H1 (cell line): ENCODE data around the gene MKLN1. TPM values are rescaled to one million over a fixed set of nuclear protein-coding genes. Genes with fewer than 3 reads are reported as not detected.

ENCODE experiments used
- CTCF ChIA-PET: fragments of 300-600 bp; sonication (Branson Sonifier 250); formaldehyde crosslinking; loops from one replicate; lab custom pipeline; 2021; ENCODE audit not compliant: partially characterized antibody; lab: Charles Lee
- POLR2A ChIA-PET: fragments of 300-600 bp; sonication (Branson Sonifier 250); formaldehyde crosslinking; loops from one replicate; lab custom pipeline; 2021; ENCODE audit warnings: inconsistent platforms; ENCODE audit not compliant: partially characterized antibody; lab: Charles Lee
- DNase-seq, 2 experiments: peaks; one replicate each; pipeline versions ENCODE4 v3.0.0 to v3.0.0-alpha.2; 2010 to 2022; ENCODE audit warnings: low spot score in 2 of 2, low read depth in 1 of 2, mixed read lengths in 1 of 2
- FAIRE-seq: peaks from 2 replicates; lab custom pipeline; 2011; peaks lifted over from hg19 to GRCh38; lab: Jason Lieb, UNC
- H2AFZ ChIP-seq: 2 replicates; pipeline ENCODE4 v1.8.1; 2012; ENCODE audit warnings: low read length, inconsistent platforms
- H2AK5ac ChIP-seq: 2 replicates; pipeline ENCODE4 v1.6.1; 2013; ENCODE audit warnings: low read depth, low read length
- H2BK120ac ChIP-seq: replicated peaks from 2 replicates; pipeline ENCODE3; 2013; ENCODE audit warnings: low read depth, low read length, inconsistent platforms
- H2BK12ac ChIP-seq: 2 replicates; pipeline ENCODE4 v1.6.1; 2013; ENCODE audit warnings: low read depth, low read length
- H2BK15ac ChIP-seq: 2 replicates; pipeline ENCODE4 v1.6.1; 2013; ENCODE audit warnings: low read length
- H2BK20ac ChIP-seq: 2 replicates; pipeline ENCODE4 v1.6.1; 2013; ENCODE audit warnings: low read length
- H2BK5ac ChIP-seq: 2 replicates; pipeline ENCODE4 v1.6.1; 2013; ENCODE audit warnings: low read depth, low read length
- H3K14ac ChIP-seq: 2 replicates; pipeline ENCODE4 v1.6.1; 2013; ENCODE audit warnings: inconsistent platforms; ENCODE audit not compliant: insufficient read length
- H3K18ac ChIP-seq: 2 replicates; pipeline ENCODE4 v1.6.1; 2013; ENCODE audit warnings: low read length; ENCODE audit errors: extremely low read depth
- H3K23ac ChIP-seq: 2 replicates; pipeline ENCODE4 v1.6.1; 2013; ENCODE audit warnings: inconsistent platforms; ENCODE audit not compliant: insufficient read length
- H3K23me2 ChIP-seq: 2 replicates; pipeline ENCODE4 v1.6.1; 2013; ENCODE audit warnings: low read depth, low read length
- H3K27ac ChIP-seq: 2 replicates; pipeline ENCODE4 v1.6.1; 2011; ENCODE audit warnings: low read depth, low read length, inconsistent platforms
- H3K27me3 ChIP-seq, 4 experiments: replicated peaks in 1 of 4; 1 replicate in 1 of 4; 2 replicates in 3 of 4; pipeline versions ENCODE4 v1.6.1 to v1.8.1; 2011 to 2013; ENCODE audit warnings: low read length in 3 of 4, mild to moderate bottlenecking in 3 of 4, inconsistent platforms in 2 of 4, mixed read lengths in 2 of 4, moderate library complexity in 1 of 4; ENCODE audit not compliant: control insufficient read depth in 3 of 4, insufficient read depth in 3 of 4; ENCODE audit errors: extremely low read depth in 1 of 4
- H3K36me3 ChIP-seq, 4 experiments: 2 replicates each; pipeline versions ENCODE4 v1.6.1 to v1.8.1; 2011 to 2013; ENCODE audit warnings: mild to moderate bottlenecking in 4 of 4, low read length in 3 of 4, moderate library complexity in 2 of 4, control low read depth in 1 of 4, inconsistent platforms in 1 of 4; ENCODE audit not compliant: insufficient read depth in 4 of 4, control insufficient read depth in 2 of 4
- H3K4ac ChIP-seq: replicated peaks from 2 replicates; pipeline ENCODE3; 2013; ENCODE audit warnings: low read length, low read depth, mixed read lengths, inconsistent platforms; ENCODE audit not compliant: insufficient read length
- H3K4me1 ChIP-seq, 4 experiments: replicated peaks in 1 of 4; 1 replicate in 1 of 4; 2 replicates in 3 of 4; pipeline versions ENCODE4 v1.6.1 to v1.8.1; 2011 to 2013; ENCODE audit warnings: low read length in 3 of 4, inconsistent platforms in 2 of 4, mixed read lengths in 1 of 4; ENCODE audit not compliant: insufficient read depth in 4 of 4, control insufficient read depth in 3 of 4
- H3K4me2 ChIP-seq, 2 experiments: 2 replicates each; pipeline versions ENCODE4 v1.6.1 to v1.8.1; 2011 to 2013; ENCODE audit warnings: low read depth in 2 of 2, low read length in 2 of 2, control low read depth in 1 of 2, inconsistent platforms in 1 of 2, mild to moderate bottlenecking in 1 of 2; ENCODE audit not compliant: insufficient read depth in 1 of 2
- H3K4me3 ChIP-seq, 4 experiments: fragments of 200-600, 300-600 bp in 1 of 4; sonication (generic), shearing (Covaris generic), sonication (Bioruptor Twin) in 1 of 4; 2 replicates each; pipeline versions ENCODE4 v1.5.1 to v1.8.1; 2011 to 2016; ENCODE audit warnings: low read length in 4 of 4, low read depth in 3 of 4, control low read depth in 2 of 4, inconsistent platforms in 2 of 4, mild to moderate bottlenecking in 2 of 4, mixed read lengths in 1 of 4, moderate library complexity in 1 of 4; ENCODE audit not compliant: insufficient read depth in 2 of 4; ENCODE audit errors: extremely low read depth in 1 of 4
- H3K56ac ChIP-seq: replicated peaks from 2 replicates; pipeline ENCODE3; 2013; ENCODE audit warnings: low read depth, mild to moderate bottlenecking, mixed read lengths, low read length, inconsistent platforms; ENCODE audit not compliant: insufficient read length
- H3K79me1 ChIP-seq: 2 replicates; pipeline ENCODE4 v1.6.1; 2013; ENCODE audit warnings: low read depth, low read length, control low read depth
- H3K79me2 ChIP-seq, 2 experiments: 2 replicates each; pipeline versions ENCODE4 v1.6.1 to v1.8.1; 2012 to 2013; ENCODE audit warnings: low read length in 2 of 2, mild to moderate bottlenecking in 2 of 2, inconsistent platforms in 1 of 2; ENCODE audit not compliant: insufficient read depth in 2 of 2, control insufficient read depth in 1 of 2
- H3K9ac ChIP-seq, 4 experiments: replicated peaks in 1 of 4; 1 replicate in 1 of 4; 2 replicates in 3 of 4; pipeline versions ENCODE4 v1.6.1 to v1.8.1; 2011 to 2013; ENCODE audit warnings: low read depth in 3 of 4, low read length in 3 of 4, control low read depth in 2 of 4, mild to moderate bottlenecking in 2 of 4, moderate library complexity in 2 of 4, inconsistent platforms in 1 of 4; ENCODE audit errors: extremely low read depth in 1 of 4
- H3K9me3 ChIP-seq, 2 experiments: 2 replicates each; pipeline versions ENCODE4 v1.6.1 to v1.8.1; 2012 to 2013; ENCODE audit warnings: mild to moderate bottlenecking in 2 of 2, moderate library complexity in 2 of 2, control low read depth in 1 of 2, inconsistent platforms in 1 of 2, low read depth in 1 of 2, low read length in 1 of 2, mixed read lengths in 1 of 2; ENCODE audit not compliant: insufficient read depth in 2 of 2
- H4K20me1 ChIP-seq, 2 experiments: replicated peaks in 1 of 2; 2 replicates each; pipeline versions ENCODE3 to v1.8.1; 2011 to 2013; ENCODE audit warnings: inconsistent platforms in 2 of 2, low read length in 2 of 2, mild to moderate bottlenecking in 1 of 2; ENCODE audit not compliant: insufficient read depth in 2 of 2, control insufficient read depth in 1 of 2
- H4K5ac ChIP-seq: 2 replicates; pipeline ENCODE4 v1.6.1; 2013; ENCODE audit warnings: low read length, low read depth, mixed read lengths, inconsistent platforms; ENCODE audit not compliant: insufficient read length
- H4K8ac ChIP-seq: 2 replicates; pipeline ENCODE4 v1.8.0; 2013; ENCODE audit warnings: mild to moderate bottlenecking, moderate library complexity, low read length, inconsistent platforms; ENCODE audit not compliant: insufficient read depth; ENCODE audit errors: extremely low read depth
- H4K91ac ChIP-seq: replicated peaks from 2 replicates; pipeline ENCODE3; 2013; ENCODE audit warnings: low read length, mixed read lengths, inconsistent platforms; ENCODE audit not compliant: insufficient read length
- CBX8 ChIP-seq: fragments of 300-800, 300-1000 bp; sonication (generic); IDR thresholded peaks from 2 replicates; pipeline ENCODE4 v1.7.1; 2016; ENCODE audit warnings: low read depth, low read length, borderline replicate concordance
- CHD1 ChIP-seq: IDR thresholded peaks from 2 replicates; pipeline ENCODE4 v1.6.1; 2012; ENCODE audit warnings: low read depth, low read length, improper control_type of control experiment
- CTBP2 ChIP-seq: IDR thresholded peaks from 2 replicates; pipeline ENCODE4 v1.7.0; 2011; ENCODE audit warnings: borderline replicate concordance, mild to moderate bottlenecking, moderate library complexity, mixed read lengths, low read length; ENCODE audit not compliant: insufficient read depth, insufficient read length
- E2F6 ChIP-seq: IDR thresholded peaks from 2 replicates; pipeline ENCODE4 v1.6.1; 2012; ENCODE audit warnings: inconsistent platforms
- EP300 ChIP-seq, 2 experiments: IDR thresholded peaks; 1 replicate in 1 of 2; 2 replicates in 1 of 2; pipeline ENCODE4 v1.6.1; 2011 to 2012; ENCODE audit warnings: low read depth in 2 of 2, low read length in 2 of 2, mild to moderate bottlenecking in 2 of 2, borderline replicate concordance in 1 of 2, inconsistent platforms in 1 of 2, moderate library complexity in 1 of 2
- NANOG ChIP-seq: IDR thresholded peaks from 2 replicates; pipeline ENCODE4 v1.6.1; 2011; ENCODE audit warnings: low read length, low read depth, mild to moderate bottlenecking, inconsistent platforms; ENCODE audit not compliant: insufficient read depth, poor library complexity, severe bottlenecking
- RAD21 ChIP-seq, 2 experiments: IDR thresholded peaks in 1 of 2; conservative IDR thresholded peaks in 1 of 2; 2 replicates each; pipeline ENCODE4 v1.6.1; 2011; ENCODE audit warnings: low read depth in 2 of 2, low read length in 2 of 2, improper control_type of control experiment in 1 of 2, inconsistent platforms in 1 of 2, mild to moderate bottlenecking in 1 of 2, moderate library complexity in 1 of 2
- TCF12 ChIP-seq: IDR thresholded peaks from 2 replicates; pipeline ENCODE4 v1.6.1; 2011; ENCODE audit warnings: low read depth, mild to moderate bottlenecking, low read length
- WGBS, 2 experiments: shearing (Covaris generic) in 1 of 2; methylation state at CpG; one replicate each; pipeline versions ENCODE4 v1.1.6 to v1.1.7; 2013 to 2015; ENCODE audit warnings: low lambda C conversion rate in 2 of 2, mixed read lengths in 2 of 2, inconsistent platforms in 1 of 2, low coverage in 1 of 2, missing lambda C conversion rate in 1 of 2; ENCODE audit not compliant: insufficient replicate concordance in 2 of 2, insufficient coverage in 1 of 2, insufficient read length in 1 of 2; ENCODE audit errors: extremely low coverage in 1 of 2, missing lambda C conversion rate in 1 of 2; 5-methylcytosine and 5-hydroxymethylcytosine counted together
- polyA plus RNA-seq, 7 experiments: library from polyadenylated mRNA; depleted of rRNA in 3 of 7; stranded (reverse) in 5 of 7; unstranded in 2 of 7; fragments of >200 nt in 5 of 7; fragments of 200-250 nt in 2 of 7; gene quantifications; 1 replicate in 5 of 7; 2 replicates in 1 of 7; 4 replicates in 1 of 7; pipeline versions ENCODE4 v1.2.1 to v1.2.3, GENCODE V29; 2011 to 2013; ENCODE audit warnings: missing spikeins in 2 of 7, mixed read lengths in 2 of 7
- total RNA-seq: library from RNA; stranded (reverse); fragmentation: NEBNext Ultra II Directional; extraction: Animal tissue kit (Norgen Biotek cat#: 25700); gene quantifications from 2 replicates; pipeline ENCODE4 v1.2.1, GENCODE V29; 2021

Gene MKLN1
- total and polyA plus RNA-seq, 2 of the 8 experiments (the other 6 are each of a cell fraction or from before 2014, with no cell fraction given): 22.3 to 50.9 TPM

DNA sequence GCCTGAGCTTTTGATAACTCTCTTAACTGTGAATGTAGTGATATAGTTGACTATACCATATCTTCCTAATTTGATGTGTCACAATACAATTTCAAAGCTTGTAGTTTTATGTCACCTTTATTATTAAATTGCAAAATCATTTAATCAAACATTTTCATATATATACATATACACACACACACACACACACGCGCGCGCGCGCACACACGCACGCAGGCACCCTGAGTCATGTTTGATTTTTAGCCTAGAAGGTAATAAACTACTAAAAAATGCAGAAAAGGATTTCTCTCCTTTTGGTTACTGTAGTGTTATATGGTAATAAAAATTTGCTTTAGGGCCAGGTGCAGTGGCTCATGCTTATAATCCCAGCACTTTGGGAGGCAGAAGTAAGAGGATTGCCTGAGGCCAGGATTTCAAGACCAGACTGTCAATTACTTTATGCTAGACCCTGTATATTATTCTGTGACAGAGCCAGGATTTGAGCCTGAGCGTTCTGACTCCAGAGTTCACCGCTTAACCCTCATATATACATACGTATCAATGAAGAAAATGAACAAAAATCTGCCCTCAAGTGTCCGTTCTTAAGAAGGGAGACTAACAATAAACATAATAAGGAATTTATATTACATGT, 139.2 kb downstream of the MKLN1 start:
- CTCF ChIA-PET: interaction anchor here (0.5 to 0.9 kb wide), 2 partner anchors 21 to 47 kb away, joined by 3 read pairs; no protein-coding TSS in a partner anchor
- Histone ChIP-seq H3K23ac (no peak overlapping the region), H3K14ac (no peak overlapping the region), H2BK15ac (no peak overlapping the region), H3K56ac (no peak overlapping the region), H3K9me3 (no peaks in the 10 kb centered on the region), H3K4me2 (no peak overlapping the region), H3K4me1 (peaks cover 0 to 4% (median 0%) of the 10 kb centered on the region in 4 experiments; a peak in 2 of 7 replicates), H3K9ac (no peak overlapping the region), H2BK120ac (no peak overlapping the region), H4K5ac (no peak overlapping the region), H3K79me1 (no peaks in the 10 kb centered on the region), H3K36me3 (peaks cover 0 to 40% (median 22%) of the 10 kb centered on the region in 4 experiments; a peak in 5 of 8 replicates), H3K27ac (no peak overlapping the region), H3K79me2 (no peaks in the 10 kb centered on the region), H2AFZ (no peak overlapping the region), H2AK5ac (no peak overlapping the region), H2BK20ac (no peak overlapping the region), H4K91ac (no peak overlapping the region), H3K4ac (no peak overlapping the region), H3K23me2 (no peaks in the 10 kb centered on the region), H2BK5ac (no peak overlapping the region), H4K20me1 (no peaks in the 10 kb centered on the region), H4K8ac (no peak overlapping the region), H3K18ac (no peak overlapping the region), H3K27me3 (no peaks in the 10 kb centered on the region), H3K4me3 (no peak overlapping the region), H2BK12ac (no peak overlapping the region)
- POLR2A ChIA-PET: no interaction called here
- DNase-seq: no peak
- WGBS, 2 experiments: 94% methylated on average over 12 of the region's 12 CpGs; no CpG with 5 or more reads in 1 of the 2 experiments
- FAIRE-seq: no peak
- TF ChIP-seq NANOG (no peak), E2F6 (no peak), CHD1 (no peak), CBX8 (no peak), EP300 (IDR thresholded peaks at IDR 0.05; ENCODE audit: borderline replicate concordance in 1 of 2, low read depth in 2 of 2, low read length in 2 of 2) (no peak), RAD21 (IDR thresholded peaks at IDR 0.05 in 1 of 2, conservative IDR thresholded peaks at IDR 0.05 in 1 of 2; ENCODE audit: low read depth in 2 of 2, low read length in 2 of 2) (no peak), CTBP2 (no peak), TCF12 (no peak)
